ENCODE measurements around the gene MS4A6A.
"Not testable (repeated sequence)": the region's sequence is repeated elsewhere in the genome, so short reads cannot be mapped to it uniquely, and the experiment has no call there.

Gene MS4A6A, protein sequence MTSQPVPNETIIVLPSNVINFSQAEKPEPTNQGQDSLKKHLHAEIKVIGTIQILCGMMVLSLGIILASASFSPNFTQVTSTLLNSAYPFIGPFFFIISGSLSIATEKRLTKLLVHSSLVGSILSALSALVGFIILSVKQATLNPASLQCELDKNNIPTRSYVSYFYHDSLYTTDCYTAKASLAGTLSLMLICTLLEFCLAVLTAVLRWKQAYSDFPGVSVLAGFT

DNA sequence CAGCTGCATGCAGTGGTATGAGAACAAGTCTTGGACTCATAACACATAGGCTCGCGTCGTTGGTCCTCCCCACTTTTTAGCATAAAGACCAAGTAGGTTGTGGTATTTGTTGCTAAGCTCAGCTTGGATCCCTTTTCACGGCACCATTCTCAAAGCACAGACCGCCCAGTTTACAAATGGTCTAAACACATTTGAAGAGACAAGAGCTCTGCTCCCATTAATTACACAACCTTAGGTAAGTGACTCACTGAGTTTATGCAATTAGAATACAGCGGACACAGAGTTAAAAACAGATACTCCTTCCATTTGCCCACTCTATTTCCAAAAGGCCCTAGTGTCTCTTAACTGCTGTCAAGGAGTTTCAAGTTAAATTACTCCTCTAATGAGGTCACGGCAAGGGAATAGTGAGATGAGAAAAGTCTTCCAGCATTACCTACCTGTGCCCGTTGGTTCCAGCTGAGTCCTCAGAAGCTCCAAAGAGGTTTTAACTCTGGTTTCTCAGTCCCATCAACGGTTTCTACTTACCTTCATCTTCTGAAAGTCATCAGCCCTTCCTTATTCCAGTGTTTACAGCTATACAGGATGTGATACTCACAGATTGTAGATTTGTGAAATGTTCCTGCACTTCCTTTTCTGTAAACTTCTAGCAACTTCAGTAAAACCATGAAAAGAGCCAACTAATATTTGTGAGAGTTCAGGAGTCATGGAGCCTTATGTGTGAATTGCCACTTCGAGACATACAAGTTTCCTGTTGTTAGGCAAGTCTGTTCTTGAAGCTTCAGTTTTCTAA, at the start of gene MS4A6A:
TSS of gene MS4A6A (minus strand) at position 543 of the 790 bp plus-strand sequence. CDS start 1,356 bp downstream, outside the sequence.
- no peak for DNase-seq (ENCODE audit: low read depth)

DNA sequence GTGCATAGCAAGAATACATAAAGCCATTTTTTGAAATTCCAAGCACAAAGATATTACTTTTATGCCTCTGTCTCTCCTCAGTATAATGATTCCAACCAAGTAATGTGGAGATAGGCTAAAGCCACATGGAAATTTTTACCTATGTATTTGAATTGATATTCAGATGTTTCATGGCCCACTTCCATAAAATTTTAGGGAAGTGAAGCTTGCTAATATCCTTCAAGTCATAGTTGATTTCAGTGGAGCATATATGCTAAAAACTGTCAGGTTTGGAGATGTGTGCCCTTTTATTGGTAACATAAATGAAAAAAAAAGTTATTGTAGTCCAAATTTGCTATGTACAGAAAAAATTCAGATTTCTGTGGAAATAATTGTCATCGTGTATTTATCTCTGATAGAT, 47.8 kb upstream of the MS4A6A start:
- no peak for DNase-seq (ENCODE audit: low read depth)

DNA sequence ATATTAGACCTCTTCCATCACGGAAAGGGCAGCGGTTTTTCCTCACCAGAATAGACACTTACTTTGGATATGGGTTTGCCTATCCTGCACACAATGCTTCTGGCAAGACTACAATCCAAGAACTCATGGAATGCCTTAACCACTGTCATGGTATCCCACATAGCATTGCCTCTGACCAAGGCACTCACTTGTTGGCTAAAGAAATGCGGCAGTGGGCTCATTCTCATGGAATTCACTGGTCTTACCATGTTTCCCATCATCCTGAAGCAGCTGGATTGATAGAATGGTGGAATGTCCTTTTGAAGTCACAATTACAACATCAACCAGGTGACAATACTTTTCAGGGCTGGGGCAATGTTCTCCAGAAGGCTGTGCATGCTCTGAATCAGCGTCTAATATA, 39.3 kb upstream of the MS4A6A start:
- DNase-seq (ENCODE audit: low read depth), result no peak

DNA sequence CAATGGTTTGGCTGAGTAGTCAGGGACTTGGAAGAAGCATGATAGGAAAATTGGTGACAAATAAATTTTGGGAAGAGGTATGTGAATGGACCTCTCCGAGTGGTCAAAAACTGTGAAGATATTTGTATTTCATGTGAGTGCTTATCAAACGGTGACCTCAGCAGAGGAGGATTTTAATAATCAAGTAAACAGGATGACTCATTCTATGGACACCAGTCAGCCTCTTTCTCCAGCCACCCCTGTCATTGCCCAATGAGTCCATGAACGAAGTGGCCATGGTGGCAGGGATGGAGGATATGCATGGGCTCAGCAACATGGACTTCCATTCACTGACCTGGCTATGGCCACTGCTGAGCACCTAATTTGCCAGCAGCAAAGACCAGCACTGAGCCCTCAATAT, 38.8 kb upstream of the MS4A6A start:
- DNase-seq (ENCODE audit: low read depth), result no peak

DNA sequence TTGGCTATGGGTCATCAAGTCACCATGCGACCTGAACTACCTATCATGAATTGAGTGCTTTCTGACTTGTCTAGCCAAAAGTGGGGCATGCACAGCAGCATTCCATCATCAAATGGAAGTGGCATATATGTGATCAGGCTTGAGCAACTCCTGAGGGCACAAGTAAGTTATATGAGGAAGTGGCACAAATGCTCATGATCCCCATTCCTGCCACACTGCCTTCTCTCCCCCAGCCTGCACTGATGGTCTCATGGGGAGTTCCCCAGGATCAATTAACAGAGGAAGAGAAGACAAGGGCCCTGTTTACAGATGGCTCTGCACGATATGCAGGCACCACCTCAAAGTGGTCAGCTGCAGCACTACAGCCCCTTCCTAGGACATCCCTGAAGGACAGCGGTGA, 38.3 kb upstream of the MS4A6A start:
- no peak for DNase-seq (ENCODE audit: low read depth)

DNA sequence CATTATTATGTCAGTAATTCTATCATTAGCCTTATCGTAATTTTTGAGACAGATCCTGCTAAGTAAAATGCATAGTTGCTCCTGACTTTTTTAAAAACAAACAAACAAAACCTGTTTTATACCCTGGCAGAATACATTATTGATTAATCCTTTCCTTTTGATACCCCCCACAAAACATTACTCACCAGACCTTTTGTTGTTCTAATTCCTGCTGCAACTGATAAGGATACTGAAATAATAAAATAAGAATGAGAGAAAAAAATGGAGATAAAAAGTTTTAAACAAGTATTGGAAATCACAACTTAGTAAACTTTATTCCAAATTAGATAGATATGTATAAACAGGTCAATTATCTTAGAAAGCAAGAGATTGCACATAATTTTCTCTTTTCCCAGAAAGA, 31.5 kb upstream of the MS4A6A start:
- no peak for DNase-seq (ENCODE audit: low read depth)

DNA sequence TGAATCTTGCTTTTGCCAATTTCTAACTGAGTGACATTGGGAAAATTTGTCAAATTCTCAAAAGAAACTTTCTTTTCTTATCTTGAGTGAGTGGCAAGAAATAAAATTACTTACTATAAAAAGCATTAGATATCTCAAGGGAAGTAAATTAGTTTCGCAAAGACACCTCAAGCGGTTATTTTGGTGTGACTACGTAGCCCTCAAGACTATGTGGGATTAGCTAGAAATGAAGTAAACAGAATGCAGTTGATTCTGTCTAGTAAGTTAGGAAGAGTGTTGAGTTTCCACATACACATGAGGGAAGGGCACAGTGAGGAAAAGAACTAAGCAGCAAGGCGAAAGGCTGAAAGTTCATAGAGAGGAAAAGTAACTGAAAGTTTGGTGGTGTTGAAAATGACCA, 28.3 kb upstream of the MS4A6A start:
- DNase-seq (ENCODE audit: low read depth), result no peak

GRCh38 chr11:60209977-60210376, 27.1 kb upstream of the MS4A6A start:
- no peak for DNase-seq (ENCODE audit: low read depth)

DNA sequence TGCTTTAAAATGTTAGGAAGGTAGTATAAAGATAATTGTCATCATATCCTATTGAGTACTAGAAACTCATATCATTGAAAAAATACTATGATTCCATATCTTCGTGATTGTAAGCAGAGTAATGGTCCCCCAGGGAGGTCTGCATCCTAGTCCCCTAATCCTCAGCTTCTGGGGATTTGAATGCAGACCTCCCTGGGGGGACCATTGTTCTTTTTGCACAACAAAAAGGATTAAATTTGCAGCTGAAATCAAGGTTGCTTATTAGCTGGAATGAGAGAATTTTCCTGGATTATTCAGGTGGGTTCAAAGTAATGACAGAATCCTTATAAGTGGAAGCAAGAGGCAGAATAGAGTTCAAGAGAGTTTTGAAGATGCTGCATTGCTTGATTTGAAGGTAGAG, 26.1 kb upstream of the MS4A6A start:
- no peak for DNase-seq (ENCODE audit: low read depth)

DNA sequence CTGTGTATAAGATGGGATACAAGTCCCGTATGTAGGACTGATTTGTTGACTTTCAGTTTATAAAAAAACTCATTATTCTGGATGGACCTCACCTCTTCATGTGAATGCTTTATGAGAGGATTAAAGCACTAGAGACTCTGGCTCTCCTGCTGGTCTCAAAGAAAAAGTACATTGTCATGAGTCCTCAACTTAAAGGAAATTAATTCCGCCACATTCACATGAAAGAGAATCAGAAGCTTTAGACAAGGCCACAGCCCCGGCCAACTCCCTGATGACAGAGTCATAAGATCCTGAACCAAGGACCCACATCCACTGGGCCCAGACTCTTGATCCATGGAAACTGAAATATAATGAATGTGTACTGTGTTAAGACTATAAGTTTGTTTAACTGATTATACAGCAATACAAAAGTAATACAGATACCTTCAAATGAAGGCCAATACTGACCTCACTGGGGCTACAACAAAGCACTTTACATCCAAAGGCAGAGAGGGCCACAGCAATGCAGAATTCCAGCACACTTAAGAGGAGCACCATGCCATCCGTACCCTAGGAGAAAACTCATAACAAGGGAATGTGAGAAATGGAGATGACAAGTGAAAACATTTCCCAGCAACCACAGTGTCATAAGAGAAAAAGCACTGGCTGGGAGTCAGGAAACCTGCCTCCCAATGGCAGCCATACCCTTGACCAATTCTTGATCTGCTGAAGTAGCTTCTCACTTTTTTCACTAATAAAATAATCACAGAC, 25.4 kb upstream of the MS4A6A start:
- no peak for DNase-seq (ENCODE audit: low read depth)

- DNase-seq (ENCODE audit: low read depth), result no peak
These were observed 23.7 kb upstream of the MS4A6A start for GRCh38 chr11:60206616-60207015.

- no peak for DNase-seq (ENCODE audit: low read depth)
These were observed 22.0 kb upstream of the MS4A6A start for GRCh38 chr11:60204922-60205321.

DNA sequence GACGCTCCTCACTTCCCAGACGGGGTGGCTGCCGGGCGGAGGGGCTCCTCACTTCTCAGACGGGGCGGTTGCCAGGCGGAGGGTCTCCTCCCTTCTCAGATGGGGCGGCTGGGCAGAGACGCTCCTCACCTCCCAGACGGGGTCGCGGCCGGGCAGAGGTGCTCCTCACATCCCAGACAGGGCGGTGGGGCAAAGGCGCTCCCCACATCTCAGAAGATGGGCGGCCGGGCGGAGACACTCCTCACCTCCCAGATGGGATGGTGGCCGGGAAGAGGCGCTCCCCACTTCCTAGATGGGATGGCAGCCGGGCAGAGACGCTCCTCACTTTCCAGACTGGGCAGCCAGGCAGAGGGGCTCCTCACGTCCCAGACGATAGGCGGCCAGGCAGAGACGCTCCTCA, 18.5 kb upstream of the MS4A6A start:
- not testable (repeated sequence) for DNase-seq (ENCODE audit: low read depth)

DNA sequence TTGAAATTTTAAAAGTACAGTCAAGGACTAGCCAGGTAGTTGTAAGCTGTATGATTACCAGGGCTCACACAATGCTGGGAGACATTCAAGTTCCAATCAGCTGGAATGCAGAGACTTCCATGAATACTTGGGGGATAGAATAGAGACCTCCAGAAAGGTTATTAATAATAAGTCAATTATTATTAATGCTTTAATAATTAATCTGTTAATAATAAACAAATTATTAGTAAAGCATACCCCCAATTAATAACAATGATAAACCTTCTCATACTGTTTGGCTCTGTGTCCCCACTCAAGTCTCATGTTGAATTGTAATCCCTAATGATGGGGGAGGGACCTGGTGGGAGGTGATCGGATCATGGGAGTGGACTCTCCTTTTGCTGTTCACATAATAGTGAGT, 14.6 kb upstream of the MS4A6A start:
- DNase-seq (ENCODE audit: low read depth), result no peak

- DNase-seq (ENCODE audit: low read depth), result peak; percentile 1
These were observed 13.1 kb upstream of the MS4A6A start for GRCh38 chr11:60195923-60196368.

DNA sequence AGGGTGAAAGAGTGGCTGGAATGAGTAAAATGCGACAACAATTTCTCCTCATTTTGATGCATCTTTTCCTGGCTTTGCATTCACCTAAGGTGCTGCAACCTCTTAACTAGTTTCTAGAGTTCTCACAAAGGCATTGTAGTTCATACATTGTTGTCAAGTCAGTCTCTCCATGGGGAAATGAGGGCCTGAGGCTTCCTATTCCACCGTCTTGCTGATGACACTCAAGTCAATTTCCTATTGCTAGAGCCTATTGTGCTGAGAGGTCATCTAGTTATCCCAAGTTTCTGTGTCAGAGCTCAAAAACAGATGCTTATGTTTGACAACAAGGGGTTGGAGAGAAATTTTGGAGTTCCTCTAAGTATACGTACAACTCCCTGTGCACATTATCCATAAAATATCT, 11.6 kb upstream of the MS4A6A start:
- DNase-seq (ENCODE audit: low read depth), result no peak

GRCh38 chr11:60193687-60194433, 11.0 kb upstream of the MS4A6A start:
- DNase-seq (ENCODE audit: low read depth), result peak; percentile 36

DNA sequence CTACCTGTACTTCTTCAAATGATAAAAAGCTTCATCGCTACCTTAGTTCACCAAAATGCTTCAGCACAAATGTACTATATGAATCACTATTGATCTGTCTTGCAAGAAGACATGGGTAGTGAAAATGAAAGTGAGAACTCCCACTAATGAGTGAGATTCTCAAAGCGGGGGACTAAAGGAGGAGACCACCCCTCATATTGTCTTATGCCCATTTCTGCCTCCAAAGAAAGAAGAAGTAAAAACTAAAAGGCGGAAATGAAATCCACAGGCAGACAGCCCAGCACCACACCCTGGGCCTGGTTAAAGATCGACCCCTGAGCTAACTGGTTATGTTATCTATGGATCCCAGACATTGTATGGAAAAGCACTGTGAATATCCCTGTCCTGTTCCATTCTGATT, 9.7 kb upstream of the MS4A6A start:
- not testable (repeated sequence) for DNase-seq (ENCODE audit: low read depth)

DNA sequence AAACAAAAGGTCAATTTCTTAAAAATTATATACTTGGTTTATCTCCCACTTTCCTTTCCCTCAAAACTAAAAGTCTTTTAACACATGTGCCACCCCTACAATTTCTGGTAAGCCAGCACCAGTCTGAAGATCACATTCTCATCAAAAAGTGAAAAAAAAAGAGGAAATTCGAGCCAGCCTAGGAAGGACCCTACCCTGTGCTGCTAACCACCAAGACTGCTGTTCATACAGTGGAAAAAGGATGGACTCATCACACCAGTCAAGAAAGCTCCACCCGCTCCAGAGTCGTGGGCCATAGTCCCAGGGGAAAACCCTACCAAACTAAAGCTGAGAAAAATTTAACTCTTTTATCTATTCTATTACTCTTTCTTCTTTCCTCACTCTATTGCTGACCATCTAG, 5.6 kb upstream of the MS4A6A start:
- not testable (repeated sequence) for DNase-seq (ENCODE audit: low read depth)

DNA sequence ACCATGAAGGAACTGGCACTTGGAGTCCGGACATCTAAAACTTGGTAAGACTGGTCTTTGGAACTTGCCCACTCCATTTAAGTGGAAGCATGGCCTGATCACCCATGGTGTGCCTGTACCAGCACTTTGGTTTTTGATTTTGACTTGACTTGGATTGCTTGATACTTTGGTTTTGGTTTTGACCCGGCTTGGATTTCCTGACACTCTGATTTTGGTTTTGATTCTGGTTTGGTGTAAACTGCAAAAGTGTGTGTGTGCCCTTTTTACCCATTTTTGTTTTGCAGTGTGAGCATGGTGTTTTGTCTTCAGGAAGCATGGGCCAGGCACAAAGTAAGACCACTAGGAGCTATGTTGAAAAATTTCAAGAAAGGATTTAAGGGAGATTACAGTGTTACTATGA, 3.2 kb upstream of the MS4A6A start:
- not testable (repeated sequence) for DNase-seq (ENCODE audit: low read depth)

DNA sequence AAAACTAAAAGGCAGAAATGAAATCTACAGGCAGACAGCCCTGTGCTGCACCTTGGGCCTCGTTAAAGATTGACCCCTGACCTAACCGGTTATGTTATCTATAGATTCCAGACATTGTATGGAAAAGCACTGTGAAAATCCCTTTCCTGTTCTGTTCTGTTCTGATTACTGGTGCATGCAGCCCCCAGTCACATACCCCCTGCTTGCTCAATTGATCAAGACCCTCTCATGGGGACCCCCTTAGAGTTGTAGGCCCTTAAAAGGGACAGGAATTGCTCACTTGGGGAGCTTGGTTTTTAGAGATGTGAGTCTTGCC, 2.6 kb upstream of the MS4A6A start:
- DNase-seq (ENCODE audit: low read depth), result not testable (repeated sequence)

DNA sequence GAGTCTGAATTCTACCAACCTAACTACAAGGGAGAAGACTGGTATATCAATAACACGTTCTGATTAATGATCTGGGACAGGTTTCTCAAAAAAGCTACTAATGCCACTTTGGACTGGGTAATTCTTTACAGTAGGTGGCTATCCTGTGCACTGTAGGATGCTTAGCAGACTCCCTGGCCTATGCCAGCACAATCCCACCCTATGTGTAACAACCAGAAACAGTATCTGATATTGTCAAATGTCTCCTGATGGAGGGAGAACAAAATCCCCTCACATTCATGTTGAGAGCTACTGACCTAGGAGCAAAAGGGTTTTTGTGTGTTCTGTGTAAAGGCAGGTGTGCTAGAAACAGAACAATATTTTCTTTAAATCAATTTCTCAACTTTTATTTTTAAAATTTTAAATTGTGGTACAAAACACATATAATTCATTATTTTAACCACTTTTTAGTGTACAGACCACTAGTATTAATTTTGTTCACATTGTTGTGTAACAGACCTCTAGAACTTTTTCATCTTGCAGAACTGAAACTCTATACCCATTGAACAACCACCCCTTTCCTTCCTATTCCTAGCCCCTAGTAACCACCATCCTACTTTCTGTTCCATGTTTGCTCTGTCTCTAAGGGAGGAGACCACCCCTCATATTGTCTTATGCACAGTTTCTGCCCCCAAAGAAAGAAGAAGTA, 2.1 kb upstream of the MS4A6A start:
- DNase-seq (ENCODE audit: low read depth), result no peak
